ENCODE data around the gene PCNT. TPM values are rescaled to one million over a fixed set of nuclear protein-coding genes. Genes with fewer than 3 reads are reported as not detected.
"Not testable (repeated sequence)": the region's sequence is repeated elsewhere in the genome, so short reads cannot be mapped to it uniquely, and the experiment has no call there.

The PCNT gene
- total RNA-seq, 2 donors from 2014 or later: 44.8 to 70.9 TPM

GRCh38 chr21:46428987-46429710 is 105.2 kb downstream of the PCNT start:
- Mint-ChIP-seq H3K27me3 (no peaks in the 10 kb centered on the region), H3K9me3 (no peaks in the 10 kb centered on the region), H3K4me1 (no peaks in the 10 kb centered on the region), H3K36me3 (ENCODE audit: low read depth) (peaks cover 44% of the 10 kb centered on the region), H3K4me3 (no peak overlapping the region), H3K27ac (no peak overlapping the region)
- ATAC-seq (replicated peaks): no peak

- ATAC-seq (replicated peaks): no peak
- no peaks in the 10 kb centered on the region for H3K4me1 Mint-ChIP-seq
- H3K27ac Mint-ChIP-seq: peak overlapping the region; percentile 25
- H3K4me3 Mint-ChIP-seq: no peak overlapping the region
- peaks cover 52% of the 10 kb centered on the region for H3K36me3 Mint-ChIP-seq (ENCODE audit: low read depth)
- H3K27me3 Mint-ChIP-seq: no peaks in the 10 kb centered on the region
- no peaks in the 10 kb centered on the region for H3K9me3 Mint-ChIP-seq
Observed at GRCh38 chr21:46429754-46430681, 106.1 kb downstream of the PCNT start.

GRCh38 chr21:46431448-46431847 is 107.5 kb downstream of the PCNT start:
- Mint-ChIP-seq H3K27ac (no peak overlapping the region), H3K36me3 (ENCODE audit: low read depth) (peaks cover 67% of the 10 kb centered on the region), H3K9me3 (no peaks in the 10 kb centered on the region), H3K4me1 (no peaks in the 10 kb centered on the region), H3K27me3 (no peaks in the 10 kb centered on the region), H3K4me3 (no peak overlapping the region)
- no peak for ATAC-seq (replicated peaks)

- H3K36me3 Mint-ChIP-seq (ENCODE audit: low read depth): peaks cover 71% of the 10 kb centered on the region
- ATAC-seq (replicated peaks): no peak
- no peak overlapping the region for H3K4me3 Mint-ChIP-seq
Observed at GRCh38 chr21:46431884-46432488, 108.0 kb downstream of the PCNT start.

GRCh38 chr21:46433116-46433515 is 109.2 kb downstream of the PCNT start:
- not testable (repeated sequence) for H3K27ac Mint-ChIP-seq; H3K4me3 Mint-ChIP-seq; H3K27me3 Mint-ChIP-seq; H3K4me1 Mint-ChIP-seq; H3K9me3 Mint-ChIP-seq; ATAC-seq (replicated peaks)
- H3K36me3 Mint-ChIP-seq (ENCODE audit: low read depth): peaks cover 78% of the 10 kb centered on the region

More at GRCh38 chr21:46431884-46432488, 108.0 kb downstream of the PCNT start:
- H3K27ac Mint-ChIP-seq: no peak overlapping the region
- H3K27me3 Mint-ChIP-seq: no peaks in the 10 kb centered on the region
- H3K9me3 Mint-ChIP-seq: no peaks in the 10 kb centered on the region
- no peaks in the 10 kb centered on the region for H3K4me1 Mint-ChIP-seq

- H3K27ac Mint-ChIP-seq: no peak overlapping the region
- H3K4me3 Mint-ChIP-seq: no peak overlapping the region
- no peaks in the 10 kb centered on the region for H3K4me1 Mint-ChIP-seq
- ATAC-seq (replicated peaks): no peak
- H3K27me3 Mint-ChIP-seq: no peaks in the 10 kb centered on the region
- peaks cover 87% of the 10 kb centered on the region for H3K36me3 Mint-ChIP-seq (ENCODE audit: low read depth)
- no peaks in the 10 kb centered on the region for H3K9me3 Mint-ChIP-seq
Observed at GRCh38 chr21:46434322-46434958, 110.5 kb downstream of the PCNT start.

- H3K27me3 Mint-ChIP-seq: no peaks in the 10 kb centered on the region
- no peak for ATAC-seq (replicated peaks)
- H3K4me1 Mint-ChIP-seq: no peaks in the 10 kb centered on the region
- no peak overlapping the region for H3K27ac Mint-ChIP-seq
- peaks cover 90% of the 10 kb centered on the region for H3K36me3 Mint-ChIP-seq (ENCODE audit: low read depth)
- no peak overlapping the region for H3K4me3 Mint-ChIP-seq
- H3K9me3 Mint-ChIP-seq: no peaks in the 10 kb centered on the region
Observed at GRCh38 chr21:46435786-46436227, 111.9 kb downstream of the PCNT start.

- no peaks in the 10 kb centered on the region for H3K9me3 Mint-ChIP-seq
- H3K4me3 Mint-ChIP-seq: no peak overlapping the region
- ATAC-seq (replicated peaks): no peak
- no peaks in the 10 kb centered on the region for H3K4me1 Mint-ChIP-seq
- no peaks in the 10 kb centered on the region for H3K27me3 Mint-ChIP-seq
- H3K36me3 Mint-ChIP-seq (ENCODE audit: low read depth): peaks cover 90% of the 10 kb centered on the region
- no peak overlapping the region for H3K27ac Mint-ChIP-seq
Observed at GRCh38 chr21:46436621-46437020, 112.7 kb downstream of the PCNT start.

GRCh38 chr21:46437096-46437498 is 113.1 kb downstream of the PCNT start:
- Mint-ChIP-seq H3K27me3 (no peaks in the 10 kb centered on the region), H3K4me3 (no peak overlapping the region), H3K27ac (no peak overlapping the region), H3K4me1 (no peaks in the 10 kb centered on the region), H3K9me3 (no peaks in the 10 kb centered on the region), H3K36me3 (ENCODE audit: low read depth) (peaks cover 87% of the 10 kb centered on the region)
- no peak for ATAC-seq (replicated peaks)

- no peaks in the 10 kb centered on the region for H3K9me3 Mint-ChIP-seq
- no peak overlapping the region for H3K4me3 Mint-ChIP-seq
- no peaks in the 10 kb centered on the region for H3K27me3 Mint-ChIP-seq
- H3K36me3 Mint-ChIP-seq (ENCODE audit: low read depth): peaks cover 87% of the 10 kb centered on the region
- H3K4me1 Mint-ChIP-seq: no peaks in the 10 kb centered on the region
- H3K27ac Mint-ChIP-seq: no peak overlapping the region
- no peak for ATAC-seq (replicated peaks)
Observed at GRCh38 chr21:46437511-46437910, 113.6 kb downstream of the PCNT start.

- no peak for ATAC-seq (replicated peaks)
- H3K4me3 Mint-ChIP-seq: no peak overlapping the region
- H3K9me3 Mint-ChIP-seq: no peaks in the 10 kb centered on the region
- no peak overlapping the region for H3K27ac Mint-ChIP-seq
- peaks cover 88% of the 10 kb centered on the region for H3K36me3 Mint-ChIP-seq (ENCODE audit: low read depth)
- H3K4me1 Mint-ChIP-seq: no peaks in the 10 kb centered on the region
- H3K27me3 Mint-ChIP-seq: no peaks in the 10 kb centered on the region
Observed at GRCh38 chr21:46438241-46438640, 114.3 kb downstream of the PCNT start.

GRCh38 chr21:46439906-46440305 is 116.0 kb downstream of the PCNT start:
- no peak for ATAC-seq (replicated peaks)
- no peaks in the 10 kb centered on the region for H3K9me3 Mint-ChIP-seq
- no peaks in the 10 kb centered on the region for H3K27me3 Mint-ChIP-seq
- H3K36me3 Mint-ChIP-seq (ENCODE audit: low read depth): peaks cover 79% of the 10 kb centered on the region
- no peak overlapping the region for H3K4me3 Mint-ChIP-seq
- no peaks in the 10 kb centered on the region for H3K4me1 Mint-ChIP-seq
- H3K27ac Mint-ChIP-seq: no peak overlapping the region

GRCh38 chr21:46441331-46441730 is 117.4 kb downstream of the PCNT start:
- no peaks in the 10 kb centered on the region for H3K9me3 Mint-ChIP-seq
- no peak overlapping the region for H3K27ac Mint-ChIP-seq
- H3K4me3 Mint-ChIP-seq: no peak overlapping the region
- peaks cover 74% of the 10 kb centered on the region for H3K36me3 Mint-ChIP-seq (ENCODE audit: low read depth)
- no peak for ATAC-seq (replicated peaks)
- H3K4me1 Mint-ChIP-seq: no peaks in the 10 kb centered on the region
- no peaks in the 10 kb centered on the region for H3K27me3 Mint-ChIP-seq

GRCh38 chr21:46441961-46442498 is 118.1 kb downstream of the PCNT start:
- H3K27me3 Mint-ChIP-seq: no peaks in the 10 kb centered on the region
- H3K27ac Mint-ChIP-seq: no peak overlapping the region
- peaks cover 68% of the 10 kb centered on the region for H3K36me3 Mint-ChIP-seq (ENCODE audit: low read depth)
- H3K4me3 Mint-ChIP-seq: no peak overlapping the region
- H3K4me1 Mint-ChIP-seq: no peaks in the 10 kb centered on the region
- no peaks in the 10 kb centered on the region for H3K9me3 Mint-ChIP-seq
- no peak for ATAC-seq (replicated peaks)
